GM19328 (cell line): ENCODE results near the gene RBMS3.
"Not testable (repeated sequence)": the region's sequence is repeated elsewhere in the genome, so short reads cannot be mapped to it uniquely, and the experiment has no call there.

Experiments
- ATAC-seq: cut with Tn5 transposase; IDR thresholded peaks from one replicate; pipeline ENCODE4 v1.9.1; 2021; ENCODE audit warnings: mild to moderate bottlenecking, moderate library complexity; ENCODE audit not compliant: unreplicated experiment

Gene RBMS3

GRCh38 chr3:29759411-29760225 is 478.7 kb downstream of the RBMS3 start:
- ATAC-seq: no peak

GRCh38 chr3:29760226-29760685 is 479.4 kb downstream of the RBMS3 start:
- no peak for ATAC-seq

DNA sequence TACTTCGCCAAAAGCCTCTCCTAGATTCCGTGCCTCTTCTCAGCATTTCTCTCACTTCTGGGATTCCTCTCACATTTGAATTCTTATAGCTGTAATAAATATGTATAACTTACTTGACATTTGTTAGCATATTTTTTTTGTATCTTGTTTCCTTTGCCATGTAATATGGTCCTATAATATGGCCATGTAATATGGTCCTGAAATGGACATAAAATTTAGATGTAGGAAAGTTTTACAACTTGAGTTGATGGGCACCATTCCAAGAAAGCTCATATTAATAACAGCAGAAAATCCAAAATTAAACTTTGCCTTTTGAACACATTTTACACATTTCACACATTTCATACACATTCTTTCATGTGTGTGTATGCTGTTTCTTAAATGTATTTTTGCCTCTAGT is 480.6 kb downstream of the RBMS3 start:
- ATAC-seq: no peak

DNA sequence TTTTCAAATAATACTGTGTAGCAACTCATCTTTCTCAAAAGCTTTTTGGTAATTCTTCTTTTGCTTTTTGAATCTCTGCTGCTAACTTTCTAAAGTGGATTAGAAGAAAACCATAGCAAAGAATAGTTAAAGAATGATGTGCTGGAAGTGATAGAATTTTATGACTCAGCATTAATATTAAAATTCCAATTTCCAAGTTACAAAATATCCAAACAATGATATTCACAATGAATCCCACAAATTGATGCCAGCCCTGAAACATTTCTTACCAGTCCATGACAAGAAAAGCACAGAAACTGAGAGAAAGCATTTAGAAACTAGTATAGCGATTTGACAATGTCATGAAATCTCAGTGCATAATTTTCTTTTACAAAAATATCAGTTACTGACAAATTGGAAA is 482.2 kb downstream of the RBMS3 start:
- ATAC-seq: no peak

- no peak for ATAC-seq
Observed at GRCh38 chr3:29764041-29764440, 483.2 kb downstream of the RBMS3 start.

DNA sequence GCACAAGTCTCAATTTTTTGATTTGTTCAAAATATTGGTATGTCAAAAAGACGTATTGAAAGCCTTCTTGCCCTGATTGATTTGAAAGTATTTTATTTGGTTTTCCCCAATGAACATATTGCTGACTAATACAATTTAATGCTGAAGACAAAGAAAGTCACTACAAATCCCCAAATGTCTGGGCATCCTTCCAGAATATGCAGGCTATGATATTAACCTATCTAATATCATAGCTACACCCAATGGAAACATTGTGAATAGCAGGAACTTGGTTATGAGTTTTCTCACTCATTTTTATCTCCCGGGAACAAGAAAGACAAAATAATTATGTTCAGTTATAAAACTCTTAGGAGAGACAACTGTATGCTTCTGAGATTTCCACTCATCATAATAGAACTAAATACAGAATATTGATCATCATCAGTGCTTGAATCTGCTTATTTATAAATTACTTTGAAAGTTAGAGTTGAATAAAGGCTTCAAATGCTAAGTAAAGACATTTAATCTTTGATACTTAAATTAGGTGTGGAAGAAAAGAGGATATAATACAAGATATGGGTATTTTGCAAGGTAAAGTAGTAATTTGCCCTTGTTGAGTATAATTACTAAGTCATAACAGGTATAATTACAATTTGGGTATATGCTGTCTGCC is 483.9 kb downstream of the RBMS3 start:
- no peak for ATAC-seq

GRCh38 chr3:29771602-29772001 is 490.7 kb downstream of the RBMS3 start:
- ATAC-seq: no peak

DNA sequence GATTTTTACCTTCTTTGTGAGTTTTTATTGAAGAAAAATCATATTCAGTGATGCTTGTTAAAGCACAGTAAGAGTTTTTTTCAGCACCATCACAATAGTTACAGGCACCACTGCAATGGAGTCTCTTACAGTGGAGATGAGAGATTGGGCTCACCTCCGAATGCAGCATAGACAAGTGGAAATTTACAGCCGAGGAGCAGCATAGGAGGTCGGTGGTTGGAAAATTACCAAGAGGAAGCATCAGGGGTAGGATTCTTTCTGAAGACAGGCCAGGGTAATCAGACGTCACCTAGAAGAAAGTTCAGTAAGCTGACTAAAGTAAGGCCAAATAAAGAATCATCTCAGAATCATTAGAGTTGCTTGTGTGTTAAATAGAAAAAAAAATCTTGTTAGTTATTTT is 491.6 kb downstream of the RBMS3 start:
- no peak for ATAC-seq

DNA sequence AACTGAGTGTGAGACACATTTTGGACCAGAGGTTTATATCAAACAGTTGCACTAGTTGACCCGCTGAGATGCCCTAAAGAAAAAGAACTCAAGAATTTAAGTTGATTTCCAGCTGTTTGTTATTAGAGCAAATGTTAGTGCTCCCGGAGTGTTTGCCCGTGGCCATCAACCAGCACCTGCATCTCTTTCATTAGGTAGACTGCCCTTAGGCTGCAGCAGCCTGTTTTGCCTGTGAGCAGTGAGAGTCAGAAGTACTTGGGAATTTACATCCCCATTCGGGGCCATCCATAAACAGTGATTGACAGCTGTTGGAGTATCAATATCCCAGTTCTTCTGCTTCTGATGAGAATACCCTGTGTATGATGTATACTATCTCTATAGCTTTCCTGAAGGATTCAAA is 492.6 kb downstream of the RBMS3 start:
- ATAC-seq: no peak

DNA sequence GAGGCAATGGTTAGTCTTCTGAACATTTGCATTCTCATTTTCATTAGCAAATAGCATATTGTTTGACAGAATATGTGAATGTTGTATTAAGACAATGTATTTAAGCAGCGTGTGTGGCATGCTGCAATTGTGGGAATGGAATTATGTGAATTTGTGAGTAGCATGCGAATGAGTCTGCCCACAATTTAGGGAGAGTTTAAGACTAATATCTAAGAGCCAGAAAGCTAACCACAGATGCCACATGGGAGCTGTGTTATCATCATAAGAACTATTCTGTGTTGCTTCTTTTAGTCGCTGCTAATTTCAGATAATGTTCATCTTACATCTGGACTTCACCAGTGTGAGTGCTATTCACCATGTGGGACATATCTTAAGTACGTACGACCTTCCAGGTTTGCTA is 494.5 kb downstream of the RBMS3 start:
- ATAC-seq: no peak

GRCh38 chr3:29777869-29778268 is 497.0 kb downstream of the RBMS3 start:
- no peak for ATAC-seq

GRCh38 chr3:29789686-29790085 is 508.8 kb downstream of the RBMS3 start:
- ATAC-seq: no peak

GRCh38 chr3:29796808-29797207 is 515.9 kb downstream of the RBMS3 start:
- no peak for ATAC-seq

- ATAC-seq: no peak
Observed at GRCh38 chr3:29802057-29802456, 521.2 kb downstream of the RBMS3 start.

DNA sequence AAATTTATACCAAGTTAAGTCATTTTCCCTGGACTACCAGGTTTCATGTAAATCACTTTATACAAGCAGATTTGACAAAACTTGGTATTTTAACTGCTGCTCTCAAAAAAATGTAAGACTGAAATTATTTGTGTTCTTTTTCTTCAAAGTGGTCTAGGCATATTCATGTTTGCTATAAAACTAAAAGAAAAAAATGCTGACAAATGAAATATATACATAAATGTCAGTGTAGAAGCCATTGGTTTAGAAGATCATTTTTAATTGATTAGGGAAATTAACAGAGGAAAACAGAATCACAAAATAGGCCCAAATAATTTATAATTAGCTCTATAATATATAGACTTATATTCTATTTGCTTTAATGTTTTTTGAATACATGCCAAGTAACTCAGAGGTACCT is 523.2 kb downstream of the RBMS3 start:
- no peak for ATAC-seq

- no peak for ATAC-seq
Observed at GRCh38 chr3:29805757-29806156, 524.9 kb downstream of the RBMS3 start.

DNA sequence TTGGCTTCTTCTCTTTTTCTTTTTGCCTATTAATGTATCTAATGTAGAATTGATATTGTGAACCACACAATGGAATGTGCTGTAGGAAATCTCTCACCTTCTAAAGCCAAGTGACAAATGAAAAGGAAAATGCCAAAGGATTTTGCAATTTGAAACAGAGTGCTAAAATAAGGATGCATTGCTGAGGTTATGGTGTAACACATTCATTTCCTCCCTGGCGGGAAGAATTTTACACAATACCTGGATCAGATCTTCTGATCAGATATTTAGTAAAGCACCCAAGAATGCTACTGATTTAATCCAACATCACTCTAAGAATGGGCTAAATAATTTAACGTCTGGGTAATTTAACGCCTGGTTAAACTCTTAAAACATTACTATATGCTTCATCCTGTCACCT is 527.5 kb downstream of the RBMS3 start:
- ATAC-seq: not testable (repeated sequence)

DNA sequence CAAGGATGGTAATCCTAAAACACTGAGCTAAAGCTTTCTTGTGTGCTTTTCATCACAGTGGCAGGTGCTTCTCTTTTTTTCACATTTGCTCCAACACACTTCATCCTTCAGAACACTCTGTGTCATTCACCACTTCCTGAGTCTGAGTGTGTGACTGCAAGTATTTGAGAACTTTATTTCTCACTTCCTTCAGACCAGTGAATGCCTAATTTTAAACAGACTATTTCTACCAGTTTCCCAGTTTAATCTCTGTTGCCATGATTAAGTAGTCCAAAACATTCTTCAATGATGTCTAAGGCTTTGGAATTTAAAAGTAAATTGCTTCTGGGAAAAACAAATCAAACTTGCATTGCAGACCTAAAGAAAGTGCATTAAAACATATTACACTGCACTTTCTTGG is 541.2 kb downstream of the RBMS3 start:
- ATAC-seq: no peak

GRCh38 chr3:29823233-29823632 is 542.4 kb downstream of the RBMS3 start:
- no peak for ATAC-seq

DNA sequence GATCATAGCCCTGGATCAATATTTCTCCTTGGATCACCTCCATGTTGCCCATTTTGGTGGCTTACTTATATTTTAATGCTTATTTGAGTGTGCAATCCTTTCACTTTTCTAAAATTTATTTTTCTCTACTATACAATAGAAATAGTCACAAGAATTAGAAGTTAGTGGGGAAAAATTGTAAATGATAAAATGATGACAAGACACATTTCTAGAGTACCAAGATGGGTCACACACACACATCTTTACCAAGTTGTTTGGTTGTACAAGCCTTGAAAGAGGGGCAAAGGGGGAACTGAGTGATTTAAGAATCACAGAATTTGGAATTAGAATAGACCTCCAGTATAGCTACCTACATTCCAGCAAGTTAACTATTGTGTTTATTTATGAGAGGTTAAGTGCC is 545.8 kb downstream of the RBMS3 start:
- ATAC-seq: no peak

- no peak for ATAC-seq
Observed at GRCh38 chr3:29827756-29828155, 546.9 kb downstream of the RBMS3 start.

GRCh38 chr3:29829340-29829739 is 548.5 kb downstream of the RBMS3 start:
- ATAC-seq: no peak
